Keratinocyte (primary cell): ENCODE data around the gene SCYGR8. TPM values are rescaled to one million over a fixed set of nuclear protein-coding genes. Genes with fewer than 3 reads are reported as not detected.

Experiments used
- DNase-seq: peaks from one replicate; pipeline ENCODE4 v3.0.0-alpha.2; 2011; ENCODE audit warnings: low read depth, missing footprints, low spot score
- FAIRE-seq: peaks from 2 replicates; lab custom pipeline; 2011; peaks lifted over from hg19 to GRCh38; lab: Jason Lieb, UNC
- H2AFZ ChIP-seq: 2 replicates; pipeline ENCODE4 v1.6.0; 2012; ENCODE audit warnings: low read length, control low read depth, inconsistent platforms; ENCODE audit not compliant: control insufficient read depth
- H3K27ac ChIP-seq: 2 replicates; pipeline ENCODE4 v1.5.1; 2011; ENCODE audit warnings: low read length; ENCODE audit not compliant: control insufficient read depth, insufficient read depth
- H3K27me3 ChIP-seq: 3 replicates; pipeline ENCODE4 v1.6.0; 2011; ENCODE audit warnings: low read length; ENCODE audit not compliant: control insufficient read depth, insufficient read depth; ENCODE audit errors: extremely low read depth
- H3K36me3 ChIP-seq, 2 experiments: 2 replicates in 1 of 2; 3 replicates in 1 of 2; pipeline ENCODE4 v1.5.1; 2011; ENCODE audit warnings: low read length in 2 of 2, mild to moderate bottlenecking in 1 of 2; ENCODE audit not compliant: control insufficient read depth in 2 of 2, insufficient read depth in 2 of 2; ENCODE audit errors: extremely low read depth in 1 of 2
- H3K4me1 ChIP-seq: 3 replicates; pipeline ENCODE4 v1.5.1; 2011; ENCODE audit warnings: low read length; ENCODE audit not compliant: control insufficient read depth, insufficient read depth; ENCODE audit errors: extremely low read depth
- H3K4me2 ChIP-seq: 3 replicates; pipeline ENCODE4 v1.6.0; 2011; ENCODE audit warnings: low read depth, low read length; ENCODE audit not compliant: control insufficient read depth, insufficient read depth; ENCODE audit errors: extremely low read depth
- H3K4me3 ChIP-seq, 3 experiments: fragments of 200-600 bp in 1 of 3; sonication (generic) in 1 of 3; 2 replicates in 2 of 3; 3 replicates in 1 of 3; pipeline ENCODE4 v1.5.1; 2011 to 2016; ENCODE audit warnings: low read length in 3 of 3, mild to moderate bottlenecking in 3 of 3, control low read depth in 2 of 3, inconsistent platforms in 1 of 3, low read depth in 1 of 3, mixed read lengths in 1 of 3, mixed run types in 1 of 3, moderate library complexity in 1 of 3; ENCODE audit not compliant: control insufficient read depth in 2 of 3, insufficient read depth in 2 of 3; ENCODE audit errors: extremely low read depth in 1 of 3
- H3K79me2 ChIP-seq: 2 replicates; pipeline ENCODE4 v1.6.0; 2012; ENCODE audit warnings: low read length; ENCODE audit not compliant: control insufficient read depth, insufficient read depth
- H3K9ac ChIP-seq: 3 replicates; pipeline ENCODE4 v1.6.0; 2011; ENCODE audit warnings: low read length; ENCODE audit not compliant: control insufficient read depth, insufficient read depth; ENCODE audit errors: extremely low read depth
- H3K9me1 ChIP-seq: 3 replicates; pipeline ENCODE4 v1.6.0; 2011; ENCODE audit warnings: low read length; ENCODE audit not compliant: control insufficient read depth, insufficient read depth; ENCODE audit errors: extremely low read depth
- H3K9me3 ChIP-seq: 2 replicates; pipeline ENCODE4 v1.5.1; 2012; ENCODE audit warnings: low read depth, low read length; ENCODE audit not compliant: control insufficient read depth
- H4K20me1 ChIP-seq: 3 replicates; pipeline ENCODE4 v1.6.0; 2011; ENCODE audit warnings: low read length; ENCODE audit not compliant: control insufficient read depth, insufficient read depth; ENCODE audit errors: extremely low read depth
- EZH2 ChIP-seq: IDR thresholded peaks from one replicate; pipeline ENCODE4 v1.6.1; 2012; ENCODE audit warnings: inconsistent platforms, mild to moderate bottlenecking, low read length, moderate library complexity
- dilution Hi-C: fragments of 300-500 bp; cut with MboI; formaldehyde crosslinking; loops from one replicate; pipeline ENCODE4 v1.7.0; 2020; ENCODE audit warnings: low sequenced_read_pairs; ENCODE audit not compliant: extremely low pct_ligation_motif_present
- polyA plus RNA-seq, 5 experiments: library from polyadenylated mRNA; depleted of rRNA in 3 of 5; stranded (reverse) in 3 of 5; stranded (forward) in 1 of 5; unstranded in 1 of 5; fragments of >200 nt; gene quantifications; 1 replicate in 1 of 5; 2 replicates in 3 of 5; 3 replicates in 1 of 5; pipeline versions ENCODE4 v1.2.1 to v1.2.3, GENCODE V29; 2011 to 2012; ENCODE audit warnings: missing spikeins in 2 of 5, low read depth in 1 of 5, low replicate concordance in 1 of 5
- TF ChIP-seq, protein P1 (sequence below), 3 experiments: IDR thresholded peaks in 1 of 3; conservative IDR thresholded peaks in 1 of 3; optimal IDR thresholded peaks in 1 of 3; 2 replicates in 2 of 3; 3 replicates in 1 of 3; pipeline versions ENCODE3 to v1.5.1; 2011; ENCODE audit warnings: low read length in 3 of 3, mild to moderate bottlenecking in 3 of 3, moderate library complexity in 2 of 3, control low read depth in 1 of 3, inconsistent platforms in 1 of 3; ENCODE audit not compliant: insufficient read depth in 2 of 3; ENCODE audit errors: extremely low read depth in 1 of 3

Gene SCYGR8
- polyA plus RNA-seq, 1 donor (not counting 4 experiments of a cell fraction or from before 2014, with no cell fraction given): not detected

- H3K27ac ChIP-seq: no peak overlapping the region
- dilution Hi-C loops: no loop called here
- FAIRE-seq: no peak
- no peak overlapping the region for H3K4me3 ChIP-seq
- H3K4me2 ChIP-seq: no peak overlapping the region
- H3K27me3 ChIP-seq: no peaks in the 10 kb centered on the region
- no peak for TF ChIP-seq EZH2
- TF ChIP-seq, protein P1, sequence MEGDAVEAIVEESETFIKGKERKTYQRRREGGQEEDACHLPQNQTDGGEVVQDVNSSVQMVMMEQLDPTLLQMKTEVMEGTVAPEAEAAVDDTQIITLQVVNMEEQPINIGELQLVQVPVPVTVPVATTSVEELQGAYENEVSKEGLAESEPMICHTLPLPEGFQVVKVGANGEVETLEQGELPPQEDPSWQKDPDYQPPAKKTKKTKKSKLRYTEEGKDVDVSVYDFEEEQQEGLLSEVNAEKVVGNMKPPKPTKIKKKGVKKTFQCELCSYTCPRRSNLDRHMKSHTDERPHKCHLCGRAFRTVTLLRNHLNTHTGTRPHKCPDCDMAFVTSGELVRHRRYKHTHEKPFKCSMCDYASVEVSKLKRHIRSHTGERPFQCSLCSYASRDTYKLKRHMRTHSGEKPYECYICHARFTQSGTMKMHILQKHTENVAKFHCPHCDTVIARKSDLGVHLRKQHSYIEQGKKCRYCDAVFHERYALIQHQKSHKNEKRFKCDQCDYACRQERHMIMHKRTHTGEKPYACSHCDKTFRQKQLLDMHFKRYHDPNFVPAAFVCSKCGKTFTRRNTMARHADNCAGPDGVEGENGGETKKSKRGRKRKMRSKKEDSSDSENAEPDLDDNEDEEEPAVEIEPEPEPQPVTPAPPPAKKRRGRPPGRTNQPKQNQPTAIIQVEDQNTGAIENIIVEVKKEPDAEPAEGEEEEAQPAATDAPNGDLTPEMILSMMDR (optimal IDR thresholded peaks at IDR 0.05 in 1 of 3, IDR thresholded peaks at IDR 0.05 in 1 of 3, conservative IDR thresholded peaks at IDR 0.05 in 1 of 3; ENCODE audit: extremely low read depth in 1 of 3, insufficient read depth in 2 of 3, low read length in 3 of 3): no peak
- H3K9me1 ChIP-seq: no peaks in the 10 kb centered on the region
- no peaks in the 10 kb centered on the region for H4K20me1 ChIP-seq
- no peak overlapping the region for H2AFZ ChIP-seq
- H3K4me1 ChIP-seq: peaks cover 19% of the 10 kb centered on the region
- no peaks in the 10 kb centered on the region for H3K9me3 ChIP-seq
- no peak for DNase-seq
- H3K79me2 ChIP-seq: no peaks in the 10 kb centered on the region
- no peak overlapping the region for H3K9ac ChIP-seq
- H3K36me3 ChIP-seq: no peaks in the 10 kb centered on the region
These were observed 44.1 kb upstream of the SCYGR8 start for GRCh38 chr2:227701556-227701955.

DNA sequence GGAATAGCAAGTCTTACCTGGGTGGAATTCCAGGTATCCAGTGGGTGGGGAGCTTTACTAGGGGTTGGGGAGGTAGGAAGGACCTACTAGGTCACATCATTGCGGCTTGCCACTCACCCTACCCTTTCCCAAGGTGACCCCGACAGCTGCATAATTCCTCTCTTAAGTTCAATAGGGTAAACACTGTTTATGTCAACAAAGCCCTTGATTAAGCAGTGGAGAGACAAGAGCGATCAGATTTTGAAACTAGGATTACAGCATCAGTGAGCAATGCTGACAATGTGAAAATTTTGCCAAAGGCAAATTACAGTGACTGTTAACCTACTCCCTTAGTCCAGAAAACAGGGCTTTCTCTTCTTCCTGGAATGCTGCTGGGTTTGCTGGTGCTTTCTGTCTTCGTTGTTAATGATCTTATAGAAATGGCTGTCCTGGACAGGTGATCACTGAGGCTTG lies 42.4 kb upstream of the SCYGR8 start:
- peak; percentile 93 for FAIRE-seq

More for the DNA sequence above, 42.4 kb upstream of the SCYGR8 start:
- Histone ChIP-seq H3K9ac (no peak overlapping the region), H3K27me3 (no peaks in the 10 kb centered on the region), H3K27ac (no peak overlapping the region), H3K4me1 (peaks cover 19% of the 10 kb centered on the region), H3K79me2 (no peaks in the 10 kb centered on the region), H3K9me1 (no peaks in the 10 kb centered on the region), H2AFZ (no peak overlapping the region), H3K36me3 (no peaks in the 10 kb centered on the region), H3K4me3 (peak overlapping the region in 1 of 3 experiments; percentile 10), H3K4me2 (peak overlapping the region; percentile 33), H4K20me1 (no peaks in the 10 kb centered on the region), H3K9me3 (no peaks in the 10 kb centered on the region)
- dilution Hi-C loops: no loop called here
- DNase-seq: peak; percentile 42
- TF ChIP-seq, protein P1 (optimal IDR thresholded peaks at IDR 0.05 in 1 of 3, IDR thresholded peaks at IDR 0.05 in 1 of 3, conservative IDR thresholded peaks at IDR 0.05 in 1 of 3; ENCODE audit: extremely low read depth in 1 of 3, insufficient read depth in 2 of 3, low read length in 3 of 3): no peak
- TF ChIP-seq EZH2: no peak
